ENCODE results near the gene NTN1. TPM values are rescaled to one million over a fixed set of nuclear protein-coding genes. Genes with fewer than 3 reads are reported as not detected.

The NTN1 gene
- total RNA-seq, 1 experiment from 2014 or later: 1.2 TPM

DNA sequence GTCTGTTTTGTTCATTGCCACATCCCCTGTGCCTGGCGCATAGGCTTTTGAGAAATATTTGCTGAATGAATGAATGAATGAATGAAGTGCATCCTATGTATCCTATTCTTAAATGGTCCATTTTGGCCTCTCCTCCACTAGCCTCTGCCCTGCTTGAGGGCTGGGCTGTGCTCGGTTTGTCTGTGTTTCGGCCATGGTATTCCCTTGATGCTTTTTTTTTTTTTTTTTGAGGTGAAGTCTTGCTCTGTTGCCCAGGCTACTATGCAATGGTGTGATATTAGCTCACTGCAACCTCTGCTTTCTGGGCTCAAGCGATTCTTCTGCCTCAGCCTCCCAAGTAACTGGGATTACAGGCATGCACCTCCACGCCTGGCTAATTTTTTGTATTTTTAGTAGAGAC, 110.1 kb downstream of the NTN1 start:
- H4K8ac ChIP-seq (replicated peaks; ENCODE audit: insufficient read length, low read depth, low read length): no peak overlapping the region
- no peak overlapping the region for H3K27ac ChIP-seq (ENCODE audit: insufficient read length, low read depth, low read length)
- H3K14ac ChIP-seq (ENCODE audit: insufficient read depth, low read length): no peak overlapping the region
- H3K27me3 Mint-ChIP-seq (ENCODE audit: low read depth): peaks cover 5% of the 10 kb centered on the region
- H3K4me2 ChIP-seq (ENCODE audit: insufficient read depth, insufficient read length, low read length): no peak overlapping the region
- H2BK15ac ChIP-seq (ENCODE audit: low read depth, low read length): no peak overlapping the region
- H3K4me1 Mint-ChIP-seq: peaks cover 7% of the 10 kb centered on the region in 2 experiments; a peak in 2 of 4 replicates
- no peak overlapping the region for H4K5ac ChIP-seq (ENCODE audit: insufficient read length, low read depth, low read length)
- no CpG with 5 or more reads among the region's 5 CpGs for WGBS (ENCODE audit: extremely low coverage, insufficient read length, low lambda C conversion rate)
- no peak overlapping the region for H4K91ac ChIP-seq (ENCODE audit: insufficient read length, low read depth, low read length)
- no peaks in the 10 kb centered on the region for H4K20me1 ChIP-seq (ENCODE audit: control insufficient read depth, insufficient read depth, insufficient read length)
- H3K23me2 ChIP-seq (ENCODE audit: insufficient read length, low read depth, low read length, poor library complexity, severe bottlenecking): no peaks in the 10 kb centered on the region
- no peak overlapping the region for H3K9ac ChIP-seq (ENCODE audit: extremely low read depth, insufficient read length, low read length)
- no peak overlapping the region for H3K4ac ChIP-seq (ENCODE audit: low read depth, low read length)
- no peak overlapping the region for H3K4me3 Mint-ChIP-seq
- H3K9me3 Mint-ChIP-seq: no peaks in the 10 kb centered on the region
- H3K27me3 ChIP-seq (ENCODE audit: insufficient read depth, low read length): no peaks in the 10 kb centered on the region
- H3T11ph ChIP-seq (ENCODE audit: low read length): no peak overlapping the region
- no peak overlapping the region for H2BK12ac ChIP-seq (ENCODE audit: insufficient read length, low read depth, low read length)
- no peak overlapping the region for H3K56ac ChIP-seq (ENCODE audit: insufficient read length, low read depth, low read length)
- H3K79me1 ChIP-seq (ENCODE audit: insufficient read depth, low read depth, low read length, poor library complexity, severe bottlenecking): no peaks in the 10 kb centered on the region
- H2AFZ ChIP-seq (ENCODE audit: low read length): no peak overlapping the region
- no peak overlapping the region for H2AK5ac ChIP-seq (ENCODE audit: insufficient read length, low read length)
- H2BK120ac ChIP-seq (ENCODE audit: low read depth, low read length, poor library complexity, severe bottlenecking): no peak overlapping the region
- no peak overlapping the region for H2BK20ac ChIP-seq (ENCODE audit: low read depth, low read length, poor library complexity, severe bottlenecking)
- H3K18ac ChIP-seq (ENCODE audit: insufficient read length, low read depth, low read length): no peak overlapping the region
- DNase-seq: no peak
- no peaks in the 10 kb centered on the region for H3K79me2 ChIP-seq (ENCODE audit: insufficient read depth, low read length)
- H3K23ac ChIP-seq (ENCODE audit: insufficient read length, low read depth, low read length): no peak overlapping the region
- TF ChIP-seq, protein P1, sequence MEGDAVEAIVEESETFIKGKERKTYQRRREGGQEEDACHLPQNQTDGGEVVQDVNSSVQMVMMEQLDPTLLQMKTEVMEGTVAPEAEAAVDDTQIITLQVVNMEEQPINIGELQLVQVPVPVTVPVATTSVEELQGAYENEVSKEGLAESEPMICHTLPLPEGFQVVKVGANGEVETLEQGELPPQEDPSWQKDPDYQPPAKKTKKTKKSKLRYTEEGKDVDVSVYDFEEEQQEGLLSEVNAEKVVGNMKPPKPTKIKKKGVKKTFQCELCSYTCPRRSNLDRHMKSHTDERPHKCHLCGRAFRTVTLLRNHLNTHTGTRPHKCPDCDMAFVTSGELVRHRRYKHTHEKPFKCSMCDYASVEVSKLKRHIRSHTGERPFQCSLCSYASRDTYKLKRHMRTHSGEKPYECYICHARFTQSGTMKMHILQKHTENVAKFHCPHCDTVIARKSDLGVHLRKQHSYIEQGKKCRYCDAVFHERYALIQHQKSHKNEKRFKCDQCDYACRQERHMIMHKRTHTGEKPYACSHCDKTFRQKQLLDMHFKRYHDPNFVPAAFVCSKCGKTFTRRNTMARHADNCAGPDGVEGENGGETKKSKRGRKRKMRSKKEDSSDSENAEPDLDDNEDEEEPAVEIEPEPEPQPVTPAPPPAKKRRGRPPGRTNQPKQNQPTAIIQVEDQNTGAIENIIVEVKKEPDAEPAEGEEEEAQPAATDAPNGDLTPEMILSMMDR (conservative IDR thresholded peaks at IDR 0.05): no peak
- no peaks in the 10 kb centered on the region for H3K4me1 ChIP-seq (ENCODE audit: insufficient read depth, low read length)
- H3K36me3 Mint-ChIP-seq (ENCODE audit: insufficient read depth in 1 of 3, low read depth in 3 of 3): no peaks in the 10 kb centered on the region
- no peaks in the 10 kb centered on the region for H3K9me3 ChIP-seq (ENCODE audit: control insufficient read depth, low read depth, low read length)
- no peak overlapping the region for H2BK5ac ChIP-seq (ENCODE audit: insufficient read length, low read length)
- H3K27ac Mint-ChIP-seq: no peak overlapping the region
